AG04450 (cell line): ENCODE measurements around the gene SCYL1. TPM values are rescaled to one million over a fixed set of nuclear protein-coding genes. Genes with fewer than 3 reads are reported as not detected.

Source experiments
- CTCF ChIA-PET: fragments of 300-600, 350-600 bp; formaldehyde crosslinking; extraction: SDS; loops from one replicate; lab custom pipeline; 2022; ENCODE audit warnings: antibody characterized with exemption, inconsistent platforms; lab: Charles Lee
- POLR2A ChIA-PET: fragments of 350-600 bp; formaldehyde crosslinking; extraction: SDS; loops from one replicate; lab custom pipeline; 2021; ENCODE audit warnings: antibody characterized with exemption, inconsistent platforms; lab: Yijun Ruan, JAX
- DNase-seq: peaks from one replicate; pipeline ENCODE4 v3.0.0-alpha.2; 2011; ENCODE audit warnings: low read depth, low spot score
- H3K27ac ChIP-seq: one replicate; pipeline ENCODE4 v1.5.1; 2012; ENCODE audit warnings: low read depth, low read length, control low read depth
- H3K27me3 ChIP-seq: one replicate; pipeline ENCODE4 v1.6.0; 2012; ENCODE audit warnings: low read length; ENCODE audit not compliant: control insufficient read depth, insufficient read depth
- H3K4me3 ChIP-seq: 2 replicates; pipeline ENCODE4 v1.5.1; 2011; ENCODE audit warnings: mild to moderate bottlenecking, low read depth, low read length, control low read depth
- H3K9me3 ChIP-seq: 2 replicates; pipeline ENCODE4 v1.5.1; 2012; ENCODE audit warnings: low read length; ENCODE audit not compliant: control insufficient read depth, insufficient read depth
- CTCF ChIP-seq: IDR thresholded peaks from 2 replicates; pipeline ENCODE4 v1.5.1; 2011; ENCODE audit warnings: low read depth, low read length, control low read depth, inconsistent platforms
- polyA plus RNA-seq: library from polyadenylated mRNA; depleted of rRNA; stranded (reverse); fragments of >200 nt; gene quantifications from 2 replicates; pipeline ENCODE4 v1.2.3, GENCODE V29; 2011

Gene SCYL1
- polyA plus RNA-seq, 1 experiment: 60.9 TPM

- TF ChIP-seq CTCF: no peak
- DNase-seq: no peak
- Histone ChIP-seq H3K4me3 (peak overlapping the region; percentile 97), H3K9me3 (no peaks in the 10 kb centered on the region), H3K27me3 (no peaks in the 10 kb centered on the region), H3K27ac (peak overlapping the region; percentile 25)
- ChIA-PET CTCF (no interaction called here), POLR2A (interaction anchor here (0.6 to 21.9 kb wide), 9 partner anchors 8 to 111 kb away, joined by 5 to 999 read pairs (median 242); partner anchors contain the start of genes MALAT1 and NEAT1)
Observed at GRCh38 chr11:65503368-65503948, 21.4 kb upstream of the SCYL1 start.

GRCh38 chr11:65503949-65504673 lies 20.8 kb upstream of the SCYL1 start:
- POLR2A ChIA-PET: interaction anchor here (0.6 to 21.9 kb wide), 10 partner anchors 8 to 725 kb away, joined by 3 to 999 read pairs (median 70); partner anchors contain the start of genes MALAT1, NEAT1 and SCYL1
- CTCF ChIA-PET: interaction anchor here (1.7 kb wide), 1 partner anchor 8 kb away, joined by 3 read pairs; no protein-coding TSS in a partner anchor
- Histone ChIP-seq H3K9me3 (no peaks in the 10 kb centered on the region), H3K27ac (peak overlapping the region; percentile 58), H3K27me3 (no peaks in the 10 kb centered on the region), H3K4me3 (peak overlapping the region; percentile 97)
- no peak for DNase-seq
- no peak for TF ChIP-seq CTCF

- peak overlapping the region; percentile 81 for H3K27ac ChIP-seq
- DNase-seq: no peak
Observed at GRCh38 chr11:65504674-65505465, 20.0 kb upstream of the SCYL1 start.

More at GRCh38 chr11:65504674-65505465, 20.0 kb upstream of the SCYL1 start:
- peak overlapping the region; percentile 97 for H3K4me3 ChIP-seq
- TF ChIP-seq CTCF: no peak
- ChIA-PET POLR2A (interaction anchor here (0.7 to 21.9 kb wide), 13 partner anchors 9 to 726 kb away, joined by 3 to 999 read pairs (median 37); partner anchors contain the start of genes MALAT1, NEAT1, PCNX3 and SCYL1), CTCF (interaction anchor here (1.1 to 1.7 kb wide), 2 partner anchors 8 to 26 kb away, joined by 3 to 4 read pairs; no protein-coding TSS in a partner anchor)
- no peaks in the 10 kb centered on the region for H3K27me3 ChIP-seq
- H3K9me3 ChIP-seq: no peaks in the 10 kb centered on the region
